HCT116 (cell line): Measurements from ENCODE around the gene MINDY4. TPM values are rescaled to one million over a fixed set of nuclear protein-coding genes. Genes with fewer than 3 reads are reported as not detected.

ENCODE experiments used
- ATAC-seq: fragments of 200-7000 bp; cut with Tn5 transposase; 2 replicates; pipeline ENCODE4 v1.9.1; 2020; ENCODE audit warnings: mild to moderate bottlenecking, moderate library complexity
- BruUV-seq: library from RNA; stranded (reverse); fragments of 400-500 nt; replicated peaks from 2 replicates; lab custom pipeline; 2021; lab: Mats Ljungman, UMichigan
- CTCF ChIA-PET: fragments of 300-600 bp; sonication (Branson Sonifier 250); formaldehyde crosslinking; loops from one replicate; lab custom pipeline; 2021; ENCODE audit warnings: antibody characterized with exemption; lab: Charles Lee
- POLR2A ChIA-PET: fragments of 300-600, 350-600 bp; sonication (Branson Sonifier 250); formaldehyde crosslinking; loops from one replicate; lab custom pipeline; 2021; ENCODE audit warnings: antibody characterized with exemption; lab: Charles Lee
- RAD21 ChIA-PET, 2 experiments: fragments of 300-600 bp; sonication (Branson Sonifier 250); formaldehyde crosslinking; loops; one replicate each; lab custom pipeline; 2023; ENCODE audit warnings: low total read pairs in 2 of 2; ENCODE audit not compliant: uncharacterized antibody in 2 of 2, unreplicated experiment in 2 of 2, low non-redundant PET in 1 of 2; lab: Charles Lee
- DNase-seq: peaks from one replicate; pipeline ENCODE4 v3.0.0-alpha.2; 2010; ENCODE audit warnings: low read depth, low spot score
- H2AFZ ChIP-seq: fragments of 200-600 bp; shearing (Covaris generic), sonication (generic); 2 replicates; pipeline ENCODE4 v1.6.1; 2017; ENCODE audit warnings: low read depth, mixed run types, mixed read lengths, antibody characterized with exemption, low read length; ENCODE audit not compliant: poor library complexity, severe bottlenecking
- H3K27ac ChIP-seq: 2 replicates; pipeline ENCODE4 v1.5.1; 2012; ENCODE audit warnings: low read depth, low read length
- H3K27me3 ChIP-seq: fragments of 200-600 bp; sonication (generic); 2 replicates; pipeline ENCODE4 v1.6.1; 2016; ENCODE audit warnings: mixed run types, low read length, mixed read lengths; ENCODE audit not compliant: insufficient read depth
- H3K36me3 ChIP-seq, 2 experiments: fragments of 200-500 bp in 1 of 2; fragments of 200-600 bp in 1 of 2; sonication (Bioruptor generic) in 1 of 2; sonication (generic) in 1 of 2; 2 replicates each; pipeline versions ENCODE4 v1.5.1 to v1.6.1; 2014 to 2016; ENCODE audit warnings: low read length in 2 of 2, inconsistent platforms in 1 of 2, mixed read lengths in 1 of 2, mixed run types in 1 of 2; ENCODE audit not compliant: insufficient read depth in 2 of 2, control insufficient read depth in 1 of 2
- H3K4me1 ChIP-seq, 2 experiments: fragments of 200-600 bp in 1 of 2; sonication (generic) in 1 of 2; 2 replicates each; pipeline versions ENCODE4 v1.5.1 to v1.6.1; 2012 to 2017; ENCODE audit warnings: low read length in 2 of 2, inconsistent platforms in 1 of 2, mild to moderate bottlenecking in 1 of 2, mixed read lengths in 1 of 2, mixed run types in 1 of 2, moderate library complexity in 1 of 2; ENCODE audit not compliant: insufficient read depth in 2 of 2, control insufficient read depth in 1 of 2
- H3K4me2 ChIP-seq: fragments of 200-600 bp; sonication (generic); 2 replicates; pipeline ENCODE4 v1.6.1; 2017; ENCODE audit warnings: mixed run types, low read length, mixed read lengths
- H3K4me3 ChIP-seq, 2 experiments: fragments of 200-600 bp in 1 of 2; sonication (generic) in 1 of 2; replicated peaks in 1 of 2; 2 replicates each; pipeline ENCODE4 v1.5.1; 2011 to 2016; ENCODE audit warnings: low read length in 2 of 2, control low read depth in 1 of 2, low read depth in 1 of 2, mild to moderate bottlenecking in 1 of 2, mixed read lengths in 1 of 2, mixed run types in 1 of 2
- H3K79me2 ChIP-seq: fragments of 200-600 bp; sonication (generic); 2 replicates; pipeline ENCODE4 v1.6.1; 2017; ENCODE audit warnings: mild to moderate bottlenecking, mixed run types, low read length, moderate library complexity, mixed read lengths; ENCODE audit not compliant: insufficient read depth
- H3K9ac ChIP-seq: fragments of 200-600 bp; sonication (generic); 2 replicates; pipeline ENCODE4 v1.6.1; 2016; ENCODE audit warnings: low read length, mixed read lengths
- H3K9me2 ChIP-seq: fragments of 200-600 bp; sonication (generic), shearing (Covaris generic); 2 replicates; pipeline ENCODE4 v1.6.1; 2017; ENCODE audit warnings: mixed run types, mild to moderate bottlenecking, moderate library complexity; ENCODE audit not compliant: insufficient read depth
- H3K9me3 ChIP-seq, 2 experiments: fragments of 200-500 bp in 1 of 2; fragments of 200-600 bp in 1 of 2; sonication (Bioruptor generic) in 1 of 2; sonication (generic) in 1 of 2; 2 replicates each; pipeline ENCODE4 v1.6.1; 2014 to 2017; ENCODE audit warnings: low read length in 2 of 2, mixed read lengths in 2 of 2, inconsistent platforms in 1 of 2, low read depth in 1 of 2, mild to moderate bottlenecking in 1 of 2, mixed run types in 1 of 2, moderate library complexity in 1 of 2; ENCODE audit not compliant: control insufficient read depth in 1 of 2, insufficient read depth in 1 of 2
- H4K20me1 ChIP-seq: fragments of 200-600 bp; sonication (generic), shearing (Covaris generic); 2 replicates; pipeline ENCODE4 v1.6.1; 2017; ENCODE audit warnings: mixed run types, mild to moderate bottlenecking, moderate library complexity; ENCODE audit not compliant: insufficient read depth
- ATF3 ChIP-seq: IDR thresholded peaks from 2 replicates; pipeline ENCODE4 v1.6.1; 2012
- CEBPB ChIP-seq: IDR thresholded peaks from 2 replicates; pipeline ENCODE4 v1.6.1; 2012; ENCODE audit warnings: low read depth
- EGR1 ChIP-seq: IDR thresholded peaks from 2 replicates; pipeline ENCODE4 v1.6.1; 2012; ENCODE audit warnings: low read depth
- ELF1 ChIP-seq: IDR thresholded peaks from 2 replicates; pipeline ENCODE4 v1.6.1; 2012; ENCODE audit warnings: low read depth, borderline replicate concordance
- EZH2 ChIP-seq: fragments of 200-600 bp; sonication (generic); IDR thresholded peaks from 2 replicates; pipeline ENCODE4 v1.6.1; 2017; ENCODE audit warnings: antibody characterized with exemption, mixed run types
- EZH2phosphoT487 ChIP-seq: fragments of 200-600 bp; IDR thresholded peaks from 2 replicates; pipeline ENCODE4 v1.6.1; 2018; ENCODE audit warnings: antibody characterized with exemption, borderline replicate concordance
- JUND ChIP-seq: IDR thresholded peaks from 2 replicates; pipeline ENCODE4 v1.6.1; 2012
- MAX ChIP-seq: IDR thresholded peaks from 2 replicates; pipeline ENCODE4 v1.6.1; 2012
- POLR2A ChIP-seq: IDR thresholded peaks from 2 replicates; pipeline ENCODE4 v1.7.0; 2011; ENCODE audit warnings: borderline replicate concordance; ENCODE audit not compliant: insufficient read depth, insufficient read length; ENCODE audit errors: extremely low read depth
- SIN3A ChIP-seq: IDR thresholded peaks from 2 replicates; pipeline ENCODE4 v1.6.1; 2012; ENCODE audit warnings: low read depth
- SRF ChIP-seq: IDR thresholded peaks from 2 replicates; pipeline ENCODE4 v1.6.1; 2012; ENCODE audit warnings: low read depth
- YY1 ChIP-seq: IDR thresholded peaks from 2 replicates; pipeline ENCODE4 v1.6.1; 2011; ENCODE audit warnings: low read length, low read depth, moderate library complexity, mild to moderate bottlenecking; ENCODE audit not compliant: insufficient replicate concordance; ENCODE audit errors: extremely low read depth
- ZBTB33 ChIP-seq: IDR thresholded peaks from 2 replicates; pipeline ENCODE4 v1.6.1; 2011; ENCODE audit warnings: mild to moderate bottlenecking, low read length, moderate library complexity; ENCODE audit not compliant: insufficient replicate concordance; ENCODE audit errors: extremely low read depth
- ZFX ChIP-seq: fragments of 450-650 bp; IDR thresholded peaks from 2 replicates; pipeline ENCODE4 v1.6.1; 2017
- ZNF274 ChIP-seq: fragments of 200-500 bp; sonication (Bioruptor generic); IDR thresholded peaks from 2 replicates; pipeline ENCODE4 v1.6.1; 2014; ENCODE audit warnings: mild to moderate bottlenecking, low read depth, low read length, inconsistent platforms
- intact Hi-C: fragments of 100-400 bp; cut with micrococcal nuclease; formaldehyde crosslinking; loops from 2 replicates; pipeline ENCODE4 v1.10.0; 2022
- total RNA-seq: library from RNA; stranded (reverse); gene quantifications from one replicate; pipeline ENCODE4 v1.2.1, GENCODE V29; 2021; ENCODE audit not compliant: unreplicated experiment

The MINDY4 gene
- total RNA-seq, 1 experiment from 2014 or later: 6.1 TPM

- no peaks in the 10 kb centered on the region for H3K9me2 ChIP-seq
- no peaks in the 10 kb centered on the region for H3K36me3 ChIP-seq
- BruUV-seq: no TSS peak
- ATAC-seq: peak; percentile 23; the same call in 1 of the 2 replicates
- CTCF ChIA-PET: no interaction called here
- H4K20me1 ChIP-seq: no peaks in the 10 kb centered on the region
- no peak for TF ChIP-seq ATF3
- no peak for TF ChIP-seq ZFX
- TF ChIP-seq, all 23 proteins: peak for 0
- Histone ChIP-seq H3K4me3 (no peak overlapping the region), H3K79me2 (no peaks in the 10 kb centered on the region), H3K27me3 (no peaks in the 10 kb centered on the region), H3K9ac (0 out of 2 replicates have a peak overlapping the region, but pooled peaks have one; percentile 9), H3K27ac (no peak overlapping the region), H3K4me1 (peaks cover 8 to 25% of the 10 kb centered on the region in 2 experiments), H3K4me2 (peak overlapping the region; percentile 71), H3K9me3 (no peaks in the 10 kb centered on the region; a peak in 1 of 4 replicates), H2AFZ (no peak overlapping the region)
- intact Hi-C loops: no loop called here
- DNase-seq: no peak
- RAD21 ChIA-PET: no interaction called here
- POLR2A ChIA-PET: no interaction called here
Measured at GRCh38 chr7:30921540-30922401, 150.6 kb downstream of the MINDY4 start.

GRCh38 chr7:30922596-30922995 lies 151.4 kb downstream of the MINDY4 start:
- Histone ChIP-seq H3K9me3 (no peaks in the 10 kb centered on the region; a peak in 1 of 4 replicates), H2AFZ (no peak overlapping the region), H3K9me2 (no peaks in the 10 kb centered on the region), H3K36me3 (no peaks in the 10 kb centered on the region), H3K27me3 (no peaks in the 10 kb centered on the region), H3K27ac (no peak overlapping the region), H3K79me2 (no peaks in the 10 kb centered on the region), H3K4me1 (peaks cover 8 to 25% of the 10 kb centered on the region in 2 experiments), H3K4me3 (no peak overlapping the region), H4K20me1 (no peaks in the 10 kb centered on the region), H3K4me2 (no peak overlapping the region), H3K9ac (no peak overlapping the region)
- ATAC-seq (no peak), DNase-seq (no peak)
- RAD21 ChIA-PET: no interaction called here
- CTCF ChIA-PET: no interaction called here
- POLR2A ChIA-PET: no interaction called here
- intact Hi-C loops: no loop called here
- BruUV-seq: no TSS peak
- TF ChIP-seq SRF: no peak
- TF ChIP-seq CEBPB: no peak
- TF ChIP-seq ELF1: no peak
- TF ChIP-seq POLR2A: no peak
- TF ChIP-seq SIN3A: no peak
- no peak for TF ChIP-seq ZNF274
- TF ChIP-seq YY1: no peak
- no peak for TF ChIP-seq ZFX
- TF ChIP-seq EZH2: no peak
- no peak for TF ChIP-seq ATF3
- TF ChIP-seq MAX: no peak
- no peak for TF ChIP-seq EGR1
- TF ChIP-seq ZBTB33: no peak
- TF ChIP-seq EZH2phosphoT487: no peak
- TF ChIP-seq JUND: no peak
